ENCODE data around the gene DPP10.

- TF ChIP-seq POLR2AphosphoS5 (IDR thresholded peaks at IDR 0.05; ENCODE audit: low read depth, low read length) (no peak), REST (IDR thresholded peaks at IDR 0.05; ENCODE audit: insufficient read depth in 1 of 2, low read depth in 2 of 2, low read length in 2 of 2) (no peak), FOXP2 (optimal IDR thresholded peaks at IDR 0.05; ENCODE audit: borderline replicate concordance, extremely low read depth, extremely low read length, insufficient read depth) (no peak), TAF1 (IDR thresholded peaks at IDR 0.05; ENCODE audit: borderline replicate concordance, insufficient read depth, low read length) (no peak)
Measured at GRCh38 chr2:114569166-114569565, 126.7 kb downstream of the DPP10 start.
